GM19463 (cell line): ENCODE data around the gene SPEF1.

Experiments
- ATAC-seq: cut with Tn5 transposase; IDR thresholded peaks from one replicate; pipeline ENCODE4 v1.9.1; 2021; ENCODE audit warnings: mild to moderate bottlenecking, moderate library complexity; ENCODE audit not compliant: unreplicated experiment

Gene SPEF1

DNA sequence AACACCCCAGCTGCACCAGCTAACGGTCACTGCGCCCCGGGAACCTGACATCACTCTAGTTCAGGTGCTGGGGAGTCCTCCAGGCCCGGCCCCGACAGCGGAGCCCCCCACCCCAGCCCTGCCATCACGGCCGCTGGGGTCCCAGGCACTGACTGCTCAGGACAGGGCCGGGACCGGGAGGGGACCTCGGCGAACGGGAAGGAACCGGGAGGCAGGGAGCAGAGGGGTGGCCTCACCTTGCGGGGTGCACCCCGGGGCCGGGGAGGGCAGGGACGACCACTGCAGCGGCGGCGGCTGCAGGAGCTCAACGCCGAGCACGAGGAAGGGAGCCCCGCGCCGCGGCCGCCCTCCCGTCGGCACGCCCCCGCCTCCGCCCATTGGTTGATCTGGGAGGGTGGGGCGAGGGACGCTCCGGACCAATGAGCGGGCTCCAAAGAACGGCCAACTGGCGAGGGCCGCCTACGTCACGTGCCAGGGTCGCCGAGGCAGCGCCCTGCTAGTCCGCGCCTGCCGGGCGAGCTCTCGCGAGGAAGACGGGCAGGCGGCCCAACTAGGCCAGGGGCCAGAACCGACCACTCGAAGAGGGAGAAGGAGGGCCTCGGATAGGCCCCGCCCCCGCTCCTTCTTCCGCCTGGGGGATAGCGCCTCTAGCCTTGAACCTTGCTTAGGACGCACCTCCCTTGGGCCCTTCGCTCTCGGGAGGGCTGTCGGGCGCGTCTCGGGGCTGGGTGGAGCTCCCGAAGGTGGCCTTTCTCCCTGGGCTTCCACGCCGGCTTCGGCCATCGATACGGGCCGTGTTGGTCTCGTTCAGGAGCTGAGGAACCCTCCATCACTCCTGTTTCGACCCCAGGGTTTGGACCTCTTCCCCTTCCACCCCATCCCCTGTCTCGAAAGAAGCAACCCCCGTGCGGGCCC, 13.6 kb downstream of the SPEF1 start, which contains the start of gene ADISSP:
ADISSP (minus strand) TSS at position 327 of the 915 bp plus-strand sequence. CDS start 7,653 bp downstream, outside the sequence.
- peak; percentile 94 for ATAC-seq

DNA sequence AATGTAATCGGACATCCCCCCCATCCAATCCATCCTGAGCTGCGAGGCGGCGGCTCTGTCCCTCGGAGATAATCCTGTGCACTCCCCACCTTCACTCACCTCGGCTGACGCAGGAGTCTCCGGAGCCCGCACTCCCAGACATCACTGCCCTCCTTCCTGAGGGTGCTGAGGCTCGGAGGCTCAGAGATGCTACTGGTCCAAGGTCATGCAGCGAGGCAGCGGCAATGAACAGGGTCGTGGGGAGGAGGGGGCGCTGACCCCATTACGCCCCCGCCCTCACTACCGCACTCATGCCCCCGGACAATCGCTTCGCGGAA, 14.2 kb downstream of the SPEF1 start:
- ATAC-seq: no peak

DNA sequence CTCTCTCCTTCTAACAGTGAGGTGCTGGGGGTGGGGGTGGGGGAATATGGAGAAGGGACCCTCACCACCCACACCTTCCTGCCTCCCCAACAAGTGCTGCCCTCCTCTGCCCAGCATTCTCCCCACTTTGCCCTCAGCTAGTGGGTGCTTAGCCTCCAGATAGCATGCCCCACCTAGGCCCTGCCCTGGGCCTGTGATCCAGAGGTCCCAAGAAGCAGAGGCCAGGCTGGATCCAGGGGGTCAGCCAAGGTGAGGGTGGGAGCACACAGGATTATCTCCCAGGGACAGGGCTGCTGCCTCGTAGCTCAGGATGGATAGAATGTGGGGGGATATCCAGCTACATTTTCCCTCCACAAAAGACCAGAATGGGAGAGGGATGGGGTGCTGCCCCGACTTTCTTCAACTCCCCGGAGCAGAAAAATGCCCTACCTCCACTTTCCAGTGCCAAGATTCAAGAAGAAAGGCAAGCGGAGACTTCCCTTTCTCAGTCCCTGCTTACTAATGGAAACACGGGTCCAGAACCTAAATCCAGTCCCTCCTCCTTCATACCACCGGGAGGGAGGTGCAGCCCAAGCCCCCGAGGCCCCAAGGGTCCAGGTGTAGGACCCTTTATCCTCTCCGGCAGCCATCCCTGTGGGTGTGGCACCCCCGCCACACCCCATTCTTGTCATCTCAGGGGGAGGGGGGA, 14.7 kb downstream of the SPEF1 start:
- ATAC-seq: no peak

DNA sequence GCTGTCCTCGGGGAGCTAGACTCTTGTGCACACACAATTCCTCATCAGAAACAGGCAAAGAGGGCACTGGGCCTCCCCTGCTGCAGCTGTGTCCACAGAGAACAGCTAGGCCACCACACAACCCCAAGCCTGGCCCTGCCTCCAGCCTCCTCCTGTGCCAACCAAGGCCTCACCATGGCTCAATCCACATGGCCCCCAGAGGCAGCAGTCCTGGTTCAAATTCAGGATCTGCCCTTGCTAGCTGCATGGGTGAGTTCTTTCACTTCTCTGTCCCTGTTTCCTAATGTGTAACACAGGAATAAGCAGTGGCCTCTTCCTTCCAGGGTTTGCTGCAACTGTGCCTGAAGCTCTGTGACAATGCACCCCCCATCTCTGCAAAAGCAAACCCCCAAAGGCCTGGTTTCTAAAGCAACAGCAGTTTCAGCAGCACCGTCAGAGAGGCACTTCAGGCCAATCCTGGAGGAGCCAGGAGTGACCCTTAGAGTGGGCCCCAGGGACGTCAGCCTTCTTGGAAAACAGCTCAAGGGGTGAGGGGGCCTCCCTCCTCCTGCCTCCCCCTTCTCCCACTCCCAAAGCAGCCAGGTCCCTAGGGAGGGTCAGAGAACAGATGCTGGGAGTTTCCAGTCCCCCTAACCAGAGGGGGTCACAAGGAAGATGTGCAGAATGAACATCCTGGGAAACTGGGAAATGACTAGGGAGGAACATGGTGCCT, 15.9 kb downstream of the SPEF1 start:
- no peak for ATAC-seq

DNA sequence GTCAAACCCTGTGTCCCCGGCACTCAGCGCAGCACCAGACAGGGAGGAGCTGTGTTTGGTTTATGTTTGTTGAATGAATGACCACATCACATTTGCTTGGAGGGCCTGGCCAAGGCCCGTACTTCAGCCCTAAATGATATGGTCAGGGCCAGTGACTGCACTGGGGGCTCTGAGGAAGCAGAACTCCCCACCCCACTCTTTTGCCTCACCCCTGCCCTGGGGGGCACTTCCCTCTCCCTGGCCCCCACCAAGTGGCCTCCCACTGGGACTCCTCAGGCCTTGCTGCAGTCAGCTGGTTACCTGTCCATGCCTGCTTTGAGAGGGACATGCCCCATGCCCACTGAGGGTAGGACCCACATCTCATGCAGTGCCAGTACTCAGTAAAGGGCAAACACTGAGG, 16.6 kb downstream of the SPEF1 start:
- ATAC-seq: no peak

DNA sequence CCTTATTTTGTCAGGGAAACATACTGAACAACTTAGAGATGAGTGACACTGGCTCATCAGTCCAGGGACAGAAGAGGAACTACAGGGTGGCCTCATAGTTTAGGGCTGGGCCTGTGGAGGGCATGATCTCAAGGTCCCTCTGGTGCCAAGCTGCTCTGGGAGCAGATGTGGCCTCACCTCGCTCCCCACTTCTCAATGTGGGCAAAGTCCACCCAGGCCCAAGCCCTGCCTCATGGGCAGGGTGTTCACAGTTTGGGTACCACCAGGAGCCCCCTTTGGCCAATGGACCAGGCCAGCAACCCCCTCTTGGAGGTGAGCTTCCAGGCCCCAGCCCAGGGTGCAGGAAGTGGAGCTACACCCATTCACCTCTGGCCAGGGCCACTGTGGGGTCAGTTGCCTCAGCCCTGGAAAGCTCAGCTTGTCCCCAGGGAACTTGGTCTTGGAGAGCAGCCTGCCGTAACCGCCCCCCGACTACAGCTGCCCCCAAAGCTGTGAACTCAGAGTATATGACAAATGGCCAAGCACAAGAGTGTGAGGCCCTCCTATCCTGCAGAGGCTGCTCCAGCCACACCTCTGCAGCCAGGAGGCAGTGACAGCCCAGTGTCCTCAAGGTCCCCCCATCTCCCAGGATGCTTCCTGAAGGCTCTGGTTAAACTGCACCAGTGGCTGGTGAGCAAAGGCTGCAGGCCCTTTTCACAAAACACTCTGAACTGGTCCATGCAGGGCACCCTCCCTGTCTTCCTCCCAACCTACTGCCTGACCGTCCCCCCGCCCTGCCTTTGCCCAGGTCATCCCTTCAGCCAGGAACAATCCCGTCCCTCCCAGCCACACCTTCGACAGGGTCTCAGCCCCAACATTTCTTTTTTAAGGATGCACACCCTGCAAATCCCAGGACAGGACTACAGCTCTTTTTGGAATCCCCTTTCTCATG, 17.3 kb downstream of the SPEF1 start:
- no peak for ATAC-seq

DNA sequence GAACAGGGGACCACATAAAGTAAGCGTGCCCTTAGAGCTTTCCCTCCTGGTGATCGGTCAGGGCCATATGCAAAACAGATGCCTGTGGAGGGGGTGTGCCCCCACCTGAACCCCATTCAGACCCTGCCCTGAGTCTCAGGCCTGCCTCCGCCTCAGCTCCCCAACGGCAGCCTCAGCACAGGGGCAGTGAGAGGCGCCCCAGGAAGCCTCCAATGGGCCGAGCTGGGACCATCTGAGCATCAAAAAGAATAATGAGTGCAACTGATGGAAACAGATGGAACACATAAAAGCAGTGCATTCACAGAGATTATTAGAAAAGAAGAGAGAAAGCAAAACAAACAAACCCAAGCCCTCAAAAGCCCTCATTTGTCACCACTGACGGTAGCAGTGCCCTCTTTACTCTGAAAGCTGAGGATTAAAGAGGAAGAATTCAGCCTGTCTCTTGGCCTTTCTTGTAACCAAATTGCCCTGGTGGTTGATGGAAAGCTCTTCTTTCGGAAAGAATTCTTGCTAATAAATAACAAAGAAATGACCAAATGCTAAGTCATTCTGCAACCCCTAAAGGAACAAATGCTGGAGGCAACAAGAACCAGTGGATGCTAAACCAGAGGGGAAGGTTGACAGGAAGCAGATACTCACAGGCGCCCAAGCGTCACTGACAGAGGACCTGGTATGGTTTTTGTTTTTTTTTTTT, 20.4 kb downstream of the SPEF1 start:
- ATAC-seq: no peak

DNA sequence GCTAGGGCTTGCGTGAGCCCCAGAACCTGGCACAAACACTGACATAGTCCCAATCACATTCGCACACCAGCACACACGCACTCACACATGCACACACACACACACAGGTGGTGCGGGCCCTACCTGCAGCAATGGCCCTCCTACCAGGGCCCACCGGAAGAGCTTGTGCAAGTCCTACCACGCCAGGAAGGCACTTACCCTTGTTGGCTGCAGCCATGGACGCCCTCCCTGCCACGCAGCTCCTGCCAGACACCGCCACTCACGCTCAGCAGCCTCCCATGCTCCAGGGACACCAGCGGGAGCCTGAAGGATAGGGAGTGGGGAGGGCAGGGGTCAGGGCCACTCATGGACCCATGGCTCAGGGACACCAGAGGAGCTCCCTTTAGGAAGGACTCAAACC, 21.4 kb downstream of the SPEF1 start:
- no peak for ATAC-seq

DNA sequence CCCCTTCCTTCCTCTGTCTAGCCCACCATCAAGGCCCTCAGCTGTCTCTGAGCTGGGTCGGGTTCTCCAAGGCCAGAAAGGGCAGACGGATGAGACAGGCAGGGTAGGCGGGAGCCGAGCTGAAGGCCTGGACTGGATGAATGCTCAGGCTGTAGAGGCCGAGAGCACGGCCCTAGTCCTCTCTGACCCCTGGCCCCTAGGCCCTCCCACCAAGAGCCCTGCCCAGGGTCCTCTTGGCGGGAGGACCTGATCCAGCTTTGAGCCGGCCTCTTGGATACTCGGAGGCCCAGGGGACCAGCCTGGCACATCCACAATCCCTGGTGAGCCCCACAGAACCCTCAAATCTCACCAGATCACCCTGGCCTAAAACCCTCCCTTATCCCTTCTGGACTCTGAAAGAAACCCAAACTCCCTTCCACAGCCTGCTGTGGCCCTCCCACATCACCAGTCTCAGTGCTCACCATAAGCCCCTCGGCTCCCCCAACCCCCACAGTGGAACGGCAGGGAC, 21.9 kb downstream of the SPEF1 start:
- ATAC-seq: no peak

DNA sequence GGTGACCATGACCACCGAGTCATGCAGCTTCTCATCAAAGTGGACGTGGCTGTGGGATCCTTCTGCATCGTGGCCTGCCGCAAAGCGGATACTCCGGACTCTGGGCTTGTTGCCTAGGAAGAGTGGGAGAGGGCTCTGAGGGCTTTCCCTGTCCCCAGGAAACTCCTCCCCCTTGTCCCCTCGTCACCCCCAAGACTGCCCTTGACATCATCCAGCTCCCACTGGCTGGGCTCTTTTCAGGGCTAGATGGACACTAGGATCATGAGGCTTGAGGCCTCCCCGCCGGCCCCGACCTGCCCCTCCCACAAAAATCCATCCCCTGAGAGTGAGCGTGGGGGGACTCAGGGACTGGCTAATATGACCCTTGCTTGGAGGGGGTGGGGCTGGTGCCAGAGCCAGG, 22.7 kb downstream of the SPEF1 start:
- no peak for ATAC-seq

DNA sequence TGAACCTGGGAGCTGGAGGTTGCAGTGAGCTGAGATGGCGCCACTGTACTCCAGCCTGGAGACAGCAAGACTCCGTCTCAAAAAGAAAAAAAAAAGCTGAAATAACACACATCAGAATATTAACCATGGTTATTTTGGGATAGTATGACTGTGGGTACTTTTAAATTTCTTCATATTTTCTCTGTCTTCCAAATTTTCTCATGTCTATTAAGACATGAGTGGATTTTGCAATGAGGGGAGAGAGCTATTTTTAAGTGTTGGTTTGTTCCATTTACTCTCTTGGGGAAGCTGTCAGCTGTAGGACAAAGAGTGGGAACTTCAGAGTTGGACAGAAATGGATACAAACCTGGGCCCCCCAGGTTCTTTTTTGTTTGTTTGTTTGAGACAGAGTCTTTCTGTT, 24.0 kb downstream of the SPEF1 start:
- no peak for ATAC-seq

DNA sequence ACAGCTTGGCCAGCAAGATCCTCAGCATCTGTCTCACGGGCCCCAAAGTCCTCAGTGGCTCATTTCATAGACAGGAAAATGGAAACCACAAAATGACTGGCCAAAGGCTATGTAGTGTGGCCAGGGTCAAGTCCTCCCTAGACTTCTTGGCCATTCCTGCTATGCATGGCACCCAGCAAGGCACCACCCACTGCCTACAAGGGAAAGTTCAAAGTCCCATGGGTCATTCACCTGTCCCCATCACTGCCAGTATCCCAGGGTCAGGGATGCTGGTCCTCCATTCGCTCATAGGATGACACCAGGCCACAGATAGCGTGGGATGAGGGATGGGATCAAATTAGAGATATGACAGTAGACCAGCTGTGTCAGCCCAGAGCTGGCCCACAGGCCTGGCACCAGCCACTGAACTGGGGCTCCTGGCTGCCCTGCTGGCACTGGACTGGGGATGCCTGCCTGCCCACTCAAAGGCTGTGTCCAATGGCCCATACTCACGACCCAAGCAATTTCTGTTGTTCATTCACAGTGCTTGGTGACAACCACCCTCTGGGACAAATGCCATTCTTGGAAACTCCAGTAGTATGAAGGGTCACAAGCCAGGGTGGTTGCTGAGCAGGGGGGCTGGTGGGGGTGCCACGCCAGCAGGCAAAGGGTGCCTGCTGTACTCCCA, 25.3 kb downstream of the SPEF1 start:
- ATAC-seq: no peak

DNA sequence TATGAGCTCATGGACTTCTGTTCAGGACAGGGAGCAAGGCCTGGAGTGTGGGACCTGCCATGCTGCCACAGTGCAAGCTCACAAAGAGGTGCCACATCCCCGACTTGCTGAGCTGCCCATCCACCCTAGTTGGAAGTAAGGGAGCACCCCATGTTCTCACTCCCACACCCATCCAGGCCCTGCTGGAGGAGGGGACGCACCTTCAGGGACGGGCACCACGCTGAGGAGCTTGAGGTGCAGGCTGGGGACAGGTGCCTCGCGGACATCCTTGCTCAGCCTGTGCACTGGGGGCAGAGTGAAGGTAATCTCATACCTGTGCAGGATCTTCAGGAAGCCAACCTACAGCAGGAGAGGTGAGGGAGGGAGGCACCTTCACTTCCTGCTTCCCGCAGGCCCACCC, 26.0 kb downstream of the SPEF1 start:
- ATAC-seq: no peak

DNA sequence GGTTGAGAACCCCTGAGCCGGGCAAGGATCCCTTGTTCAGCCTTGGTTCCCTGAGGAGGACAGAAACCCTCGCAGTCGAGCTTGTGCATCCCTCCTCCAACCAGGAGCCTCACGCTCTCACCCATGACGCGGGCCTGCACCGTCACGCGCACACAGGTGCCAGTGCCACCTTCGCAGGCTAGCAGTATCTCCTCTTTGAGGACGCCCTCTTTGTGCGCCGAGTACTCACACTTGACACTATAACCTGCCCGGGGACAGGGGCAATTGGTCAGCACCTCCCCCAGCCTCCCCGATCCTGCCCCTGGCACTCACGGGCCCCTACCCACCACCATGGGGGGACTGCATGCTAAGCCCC, 27.0 kb downstream of the SPEF1 start:
- no peak for ATAC-seq

DNA sequence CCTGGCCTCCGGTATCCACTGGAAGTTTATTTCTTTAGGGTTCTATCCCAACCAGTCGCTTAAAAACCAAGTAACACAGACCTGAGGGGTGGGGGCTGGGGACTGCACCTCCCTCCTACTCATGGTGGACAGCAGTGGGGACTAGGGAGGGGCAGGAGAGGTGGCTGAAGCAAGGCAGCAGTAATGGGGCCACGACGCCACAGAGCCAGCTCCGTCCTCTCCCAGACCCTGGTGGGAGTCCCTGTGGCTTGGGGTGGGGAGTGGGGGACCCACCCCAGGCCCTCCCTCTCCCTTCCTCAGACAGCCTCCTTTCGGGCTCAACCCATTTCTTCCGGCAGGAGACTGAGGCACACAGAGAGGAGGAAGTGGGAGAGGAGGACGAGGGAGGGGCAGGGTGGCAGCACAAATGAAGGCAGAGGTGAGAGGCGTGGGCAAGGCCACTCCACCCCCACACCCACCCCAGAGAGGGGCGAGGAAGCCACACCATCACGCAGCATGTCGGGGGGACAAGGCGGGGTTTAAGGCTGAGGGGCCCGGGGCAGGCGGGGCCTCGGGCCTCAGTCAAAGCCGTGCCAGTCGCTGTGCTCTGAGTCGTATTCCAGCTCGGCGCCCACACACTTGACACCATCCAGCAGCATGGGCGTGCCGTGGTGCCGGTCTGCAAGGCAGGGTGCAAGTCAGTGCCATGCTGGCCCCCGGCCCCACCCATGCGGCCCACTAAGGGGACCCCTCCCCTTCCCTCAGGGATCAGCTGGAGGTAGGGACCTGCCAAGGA, 27.6 kb downstream of the SPEF1 start:
- ATAC-seq: no peak

DNA sequence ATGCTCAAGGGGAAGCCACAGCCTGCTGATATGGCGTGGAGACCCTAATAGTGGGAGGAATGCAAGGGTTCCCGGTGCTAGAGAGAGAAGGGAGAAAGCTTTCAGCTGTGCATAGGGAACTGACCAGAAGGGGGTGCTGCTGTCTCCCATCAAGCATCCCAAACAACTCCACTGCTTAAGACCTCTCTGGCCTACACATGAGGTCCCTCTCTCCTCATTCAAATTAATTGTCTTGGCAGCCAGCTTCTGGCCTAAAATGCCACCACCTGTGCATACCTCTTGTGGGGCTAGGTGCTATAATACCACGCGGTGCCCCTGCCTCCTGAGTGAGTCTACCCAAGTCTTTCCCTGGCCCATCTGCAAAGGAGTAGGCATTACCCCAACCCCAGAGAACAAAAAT, 28.1 kb downstream of the SPEF1 start:
- ATAC-seq: no peak

DNA sequence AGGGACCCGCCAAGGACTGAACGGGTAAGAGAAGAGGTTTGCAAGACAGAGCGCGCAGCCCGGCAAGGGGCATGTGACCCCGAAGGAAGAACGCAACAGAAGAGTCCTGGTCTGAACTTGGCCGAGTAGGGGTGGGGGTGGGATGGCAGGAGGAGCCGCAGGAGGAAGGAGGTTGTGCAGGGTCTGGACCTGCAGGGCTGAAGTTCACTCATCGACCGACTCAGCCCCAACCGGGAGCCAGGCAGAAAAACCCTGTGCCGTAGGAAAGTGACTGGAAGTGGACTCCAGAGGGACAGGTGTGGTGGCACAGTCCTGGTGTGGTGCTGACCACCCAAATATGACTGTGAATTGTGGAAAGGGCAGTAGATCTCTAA, 28.9 kb downstream of the SPEF1 start:
- no peak for ATAC-seq

DNA sequence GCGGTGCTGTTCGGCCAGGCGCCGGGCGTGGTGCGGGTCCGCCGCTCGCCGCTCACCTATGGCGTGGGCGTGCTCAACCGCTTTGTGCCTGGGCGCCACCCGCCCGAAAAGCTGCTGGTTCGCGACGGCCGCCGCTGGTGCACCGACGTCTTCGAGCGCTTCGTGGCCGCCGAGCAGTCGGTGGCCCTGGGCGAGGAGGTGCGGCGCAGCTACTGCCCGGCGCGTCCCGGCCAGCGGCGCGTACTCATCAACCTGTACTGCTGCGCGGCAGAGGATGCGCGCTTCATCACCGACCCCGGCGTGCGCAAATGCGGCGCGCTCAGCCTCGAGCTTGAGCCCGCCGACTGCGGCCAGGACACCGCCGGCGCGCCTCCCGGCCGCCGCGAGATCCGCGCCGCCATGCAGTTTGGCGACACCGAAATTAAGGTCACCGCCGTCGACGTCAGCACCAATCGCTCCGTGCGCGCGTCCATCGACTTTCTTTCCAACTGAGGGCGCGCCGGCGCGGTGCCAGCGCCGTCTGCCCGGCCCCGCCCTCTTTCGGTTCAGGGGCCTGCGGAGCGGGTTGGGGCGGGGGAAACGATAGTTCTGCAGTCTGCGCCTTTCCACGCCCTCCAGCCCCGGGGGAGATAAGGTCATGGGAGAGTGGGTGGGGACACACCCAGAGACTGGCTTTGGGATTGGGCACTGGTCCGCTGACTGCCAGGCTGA, 29.4 kb downstream of the SPEF1 start:
- ATAC-seq: no peak
